ENCODE measurements around the gene RAB7A. TPM values are rescaled to one million over a fixed set of nuclear protein-coding genes. Genes with fewer than 3 reads are reported as not detected.
"Not testable (repeated sequence)": the region's sequence is repeated elsewhere in the genome, so short reads cannot be mapped to it uniquely, and the experiment has no call there.

The RAB7A gene
- total and polyA plus RNA-seq, 2 of the 4 experiments (the other 2 are of a cell fraction), result 57.0 to 240 TPM

GRCh38 chr3:128770387-128770786, 44.4 kb downstream of the RAB7A start:
- no peak overlapping the region for H2BK20ac ChIP-seq (ENCODE audit: low read depth, low read length)
- H2AK5ac ChIP-seq (ENCODE audit: low read depth, low read length), result no peak overlapping the region
- no peak overlapping the region for H3K4me3 ChIP-seq (ENCODE audit: insufficient read depth, low read depth, low read length)
- ATAC-seq (ENCODE audit: low read depth) (no peak), DNase-seq (no peak)
- H3K9me1 ChIP-seq (ENCODE audit: insufficient read depth, low read length), result peaks cover 29% of the 10 kb centered on the region
- in situ Hi-C loops (cut with MboI; ENCODE audit: low sequenced_read_pairs) (no loop called here), intact Hi-C loops (cut with micrococcal nuclease) (no loop called here), dilution Hi-C loops (cut with HindIII; ENCODE audit: low sequenced_read_pairs, unreplicated experiment) (no loop called here)
- H4K5ac ChIP-seq (ENCODE audit: low read depth, low read length), result no peak overlapping the region
- POLR2A ChIA-PET (ENCODE audit: unreplicated experiment), result no interaction called here
- H2AK9ac ChIP-seq (replicated peaks; ENCODE audit: low read depth, low read length, poor library complexity), result no peak overlapping the region
- peaks cover 11% of the 10 kb centered on the region for H3K4me1 ChIP-seq (ENCODE audit: control insufficient read depth, insufficient read depth, low read length)
- TF ChIP-seq FOS (IDR thresholded peaks at IDR 0.05; ENCODE audit: low read depth, low read length) (no peak), MXI1 (IDR thresholded peaks at IDR 0.05; ENCODE audit: borderline replicate concordance, low read depth, low read length) (no peak), USF2 (IDR thresholded peaks at IDR 0.05; ENCODE audit: low read depth, low read length) (no peak), CHD1 (IDR thresholded peaks at IDR 0.05; ENCODE audit: low read depth, low read length) (no peak)
- no peak overlapping the region for H2BK15ac ChIP-seq (ENCODE audit: low read depth, low read length)
- H3K18ac ChIP-seq (ENCODE audit: low read depth, low read length), result no peak overlapping the region
- no peak overlapping the region for H2BK120ac ChIP-seq (ENCODE audit: low read depth, low read length)
- H4K8ac ChIP-seq (ENCODE audit: low read depth in 2 of 2, low read length in 2 of 2), result no peak overlapping the region
- H3K56ac ChIP-seq (ENCODE audit: extremely low read depth, insufficient read depth, low read length), result no peak overlapping the region
- no CpG with 5 or more reads among the region's 4 CpGs for WGBS, 2 experiments (ENCODE audit: extremely low coverage in 2 of 2, insufficient read length in 1 of 2)
- H4K91ac ChIP-seq (ENCODE audit: insufficient read depth, low read depth, low read length), result no peak overlapping the region
- no peak overlapping the region for H2AFZ ChIP-seq (replicated peaks; ENCODE audit: low read length, poor library complexity)
- H4K20me1 ChIP-seq (ENCODE audit: insufficient read depth, low read length), result peaks cover 85% of the 10 kb centered on the region
- peaks cover 18 to 72% of the 10 kb centered on the region in 2 experiments for H3K79me1 ChIP-seq (ENCODE audit: low read depth in 1 of 2, low read length in 2 of 2)
- BruUV-seq (replicated peaks), result no TSS peak
- H2BK5ac ChIP-seq (ENCODE audit: low read depth, low read length, poor library complexity, severe bottlenecking), result no peak overlapping the region
- no peak overlapping the region for H3K23ac ChIP-seq (ENCODE audit: low read depth, low read length)
- H3K4ac ChIP-seq (ENCODE audit: low read depth, low read length), result no peak overlapping the region
- H3K9ac ChIP-seq (ENCODE audit: low read depth, low read length), result no peak overlapping the region
- no peaks in the 10 kb centered on the region for H3K27me3 ChIP-seq (ENCODE audit: control insufficient read depth, insufficient read depth, low read length)
- no peaks in the 10 kb centered on the region for H3K36me3 ChIP-seq (ENCODE audit: control insufficient read depth, insufficient read depth, low read length)
- CTCF ChIA-PET, result no interaction called here
- no peak overlapping the region for H3K27ac ChIP-seq (ENCODE audit: insufficient read depth, low read length)
- H3K4me2 ChIP-seq (ENCODE audit: low read depth, low read length), result no peak overlapping the region
- H3K14ac ChIP-seq (replicated peaks; ENCODE audit: low read depth, low read length), result no peak overlapping the region
- no peaks in the 10 kb centered on the region for H3K9me3 ChIP-seq (ENCODE audit: control insufficient read depth, insufficient read depth, low read length)

- CTCF ChIA-PET; H2BK120ac ChIP-seq (ENCODE audit: low read depth, low read length); H2BK20ac ChIP-seq (ENCODE audit: low read depth, low read length); H3K4me1 ChIP-seq (ENCODE audit: control insufficient read depth, insufficient read depth, low read length); H3K27ac ChIP-seq (ENCODE audit: insufficient read depth, low read length); H2AFZ ChIP-seq (replicated peaks; ENCODE audit: low read length, poor library complexity); in situ Hi-C loops (cut with MboI; ENCODE audit: low sequenced_read_pairs); H4K5ac ChIP-seq (ENCODE audit: low read depth, low read length); POLR2A ChIA-PET (ENCODE audit: unreplicated experiment); H3K4me3 ChIP-seq (ENCODE audit: insufficient read depth, low read depth, low read length); H3K9me3 ChIP-seq (ENCODE audit: control insufficient read depth, insufficient read depth, low read length); H4K8ac ChIP-seq (ENCODE audit: low read depth in 2 of 2, low read length in 2 of 2); intact Hi-C loops (cut with micrococcal nuclease); H2AK9ac ChIP-seq (replicated peaks; ENCODE audit: low read depth, low read length, poor library complexity); dilution Hi-C loops (cut with HindIII; ENCODE audit: low sequenced_read_pairs, unreplicated experiment); H3K36me3 ChIP-seq (ENCODE audit: control insufficient read depth, insufficient read depth, low read length); ATAC-seq (ENCODE audit: low read depth); H3K23ac ChIP-seq (ENCODE audit: low read depth, low read length); BruUV-seq (replicated peaks); DNase-seq; H3K18ac ChIP-seq (ENCODE audit: low read depth, low read length); H3K14ac ChIP-seq (replicated peaks; ENCODE audit: low read depth, low read length); H3K27me3 ChIP-seq (ENCODE audit: control insufficient read depth, insufficient read depth, low read length); H3K56ac ChIP-seq (ENCODE audit: extremely low read depth, insufficient read depth, low read length); H2BK5ac ChIP-seq (ENCODE audit: low read depth, low read length, poor library complexity, severe bottlenecking); H4K91ac ChIP-seq (ENCODE audit: insufficient read depth, low read depth, low read length); H3K9ac ChIP-seq (ENCODE audit: low read depth, low read length); H2AK5ac ChIP-seq (ENCODE audit: low read depth, low read length); H3K4ac ChIP-seq (ENCODE audit: low read depth, low read length); H2BK15ac ChIP-seq (ENCODE audit: low read depth, low read length); H3K4me2 ChIP-seq (ENCODE audit: low read depth, low read length): not testable (repeated sequence)
- Histone ChIP-seq H4K20me1 (ENCODE audit: insufficient read depth, low read length) (peaks cover 84% of the 10 kb centered on the region), H3K79me1 (ENCODE audit: low read depth in 1 of 2, low read length in 2 of 2) (peaks cover 7 to 68% of the 10 kb centered on the region in 2 experiments; a peak in 3 of 4 replicates), H3K9me1 (ENCODE audit: insufficient read depth, low read length) (peaks cover 25% of the 10 kb centered on the region)
- no CpG with 5 or more reads among the region's 31 CpGs for WGBS, 2 experiments (ENCODE audit: extremely low coverage in 2 of 2, insufficient read length in 1 of 2)
These were observed 47.2 kb downstream of the RAB7A start for GRCh38 chr3:128773189-128773588.
